ENCODE measurements around the gene FBXL13.

FBXL13 gene

GRCh38 chr7:102890971-102891692, 183.5 kb downstream of the FBXL13 start:
- no peak for DNase-seq

- peak; percentile 54 for DNase-seq
Measured at GRCh38 chr7:102890292-102890970, 184.2 kb downstream of the FBXL13 start.

DNA sequence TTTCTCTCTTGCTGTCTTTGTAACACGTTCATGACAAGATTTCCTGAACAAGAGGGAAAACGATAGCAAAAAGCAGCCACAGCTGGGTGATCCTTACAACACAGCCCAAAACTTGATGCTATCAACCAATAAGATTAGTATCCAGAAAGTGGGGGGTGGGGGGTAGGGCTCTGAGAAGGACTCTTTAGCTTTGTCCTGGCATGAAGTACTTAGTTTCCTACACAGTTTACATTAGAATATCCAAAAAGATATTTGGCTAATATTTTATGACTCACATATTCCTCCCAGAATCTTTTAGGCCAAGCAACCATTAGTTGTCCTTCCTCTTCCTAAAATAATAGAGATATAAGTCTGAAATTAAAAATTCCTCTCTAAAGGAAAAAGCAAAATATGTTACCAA, 184.7 kb downstream of the FBXL13 start:
- no peak for DNase-seq

DNA sequence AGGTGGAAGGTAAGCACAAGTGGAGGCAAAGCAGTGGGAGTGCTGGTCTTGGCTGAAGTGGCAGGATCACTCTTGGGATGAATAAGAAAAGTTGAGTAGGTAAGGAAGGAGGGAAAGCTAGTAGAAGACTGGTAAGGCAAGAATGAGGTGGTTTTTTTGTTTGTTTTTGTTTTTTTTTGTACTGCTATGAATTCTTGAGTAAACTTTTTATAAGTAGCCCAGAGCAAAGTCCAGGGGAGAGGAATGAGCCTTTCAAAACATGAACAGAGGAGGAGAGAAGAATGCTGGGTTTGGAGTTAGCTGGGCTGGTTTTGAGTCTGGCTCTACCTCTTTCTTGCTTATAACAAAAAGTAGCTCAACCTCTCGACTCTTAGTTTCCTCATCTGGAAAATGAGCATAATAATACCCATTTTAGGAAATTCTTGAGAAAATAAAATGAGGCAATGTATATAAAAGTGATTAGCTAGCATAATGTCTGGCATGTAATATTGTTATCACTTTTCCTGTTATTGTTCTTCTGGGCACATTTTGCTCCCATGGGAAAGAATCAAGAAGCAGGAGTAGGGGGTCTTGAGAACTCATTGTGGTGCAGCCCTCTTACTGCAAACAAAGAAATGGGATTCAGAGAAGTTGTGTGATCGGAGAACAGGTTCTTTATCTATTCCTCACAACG, 185.9 kb downstream of the FBXL13 start:
- no peak for DNase-seq

GRCh38 chr7:102883098-102883860, 191.3 kb downstream of the FBXL13 start:
- no peak for DNase-seq

DNA sequence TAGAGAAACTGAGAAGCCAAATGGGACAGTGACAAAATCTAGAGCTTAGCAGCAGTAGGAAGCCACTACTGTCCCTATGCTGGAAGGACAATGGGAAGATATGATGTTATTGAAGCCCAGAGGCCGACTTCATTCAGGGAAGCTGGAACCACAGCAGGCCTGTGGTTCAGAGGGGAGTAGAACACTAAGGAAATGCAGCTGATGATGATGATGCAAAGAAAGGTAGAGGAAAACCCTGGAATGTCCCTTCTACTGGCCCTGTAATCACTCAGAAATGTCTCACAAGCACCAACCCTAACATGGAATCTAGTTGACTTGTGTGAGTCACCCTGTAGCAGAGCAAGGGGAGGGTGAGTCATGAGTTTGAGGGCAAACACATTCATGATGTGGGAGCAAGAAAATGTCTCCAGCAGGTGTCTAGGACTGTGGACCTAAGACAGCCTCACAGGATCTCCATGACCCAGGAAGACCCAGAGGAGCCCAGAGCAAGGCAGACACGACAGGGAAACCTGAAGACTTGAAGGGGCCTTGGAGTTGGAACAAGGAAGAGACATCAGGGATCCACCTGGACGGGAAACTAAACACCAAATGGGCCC, 198.8 kb downstream of the FBXL13 start:
- no peak for DNase-seq

- DNase-seq: no peak
Measured at GRCh38 chr7:102874966-102875365, 199.6 kb downstream of the FBXL13 start.

GRCh38 chr7:102874166-102874829, 200.3 kb downstream of the FBXL13 start:
- DNase-seq: no peak

DNA sequence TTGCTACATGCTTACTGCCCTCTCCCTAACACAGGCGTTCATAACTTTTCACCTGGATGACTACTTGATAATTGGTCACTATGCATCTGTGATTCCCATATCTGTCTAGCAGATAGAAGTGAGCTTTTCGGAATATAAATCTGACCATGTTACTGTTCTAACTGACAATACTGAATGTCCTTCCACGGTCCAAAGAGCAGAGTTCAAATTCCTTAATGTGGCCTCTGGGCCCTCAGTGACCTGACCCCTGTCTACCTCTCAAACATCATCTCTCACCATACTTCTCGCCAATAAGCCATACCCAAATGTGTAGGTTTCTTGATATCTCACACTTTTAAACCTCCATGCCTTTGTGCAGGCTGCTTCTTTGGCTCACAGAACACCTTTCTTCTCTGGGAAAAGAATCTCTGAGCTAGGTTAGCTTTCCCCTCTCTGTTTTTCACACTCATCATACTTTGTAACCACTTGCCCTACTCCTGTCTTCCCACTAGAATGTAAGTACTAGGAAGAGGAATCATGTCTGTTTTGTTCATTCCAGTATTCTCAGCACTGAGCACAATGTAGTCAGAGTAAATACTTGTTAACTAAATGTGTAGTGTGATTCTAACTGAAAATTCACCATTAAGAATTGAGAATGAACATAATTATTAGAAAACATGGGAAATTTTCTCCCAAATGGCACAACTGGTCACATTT, 201.0 kb downstream of the FBXL13 start:
- no peak for DNase-seq

DNA sequence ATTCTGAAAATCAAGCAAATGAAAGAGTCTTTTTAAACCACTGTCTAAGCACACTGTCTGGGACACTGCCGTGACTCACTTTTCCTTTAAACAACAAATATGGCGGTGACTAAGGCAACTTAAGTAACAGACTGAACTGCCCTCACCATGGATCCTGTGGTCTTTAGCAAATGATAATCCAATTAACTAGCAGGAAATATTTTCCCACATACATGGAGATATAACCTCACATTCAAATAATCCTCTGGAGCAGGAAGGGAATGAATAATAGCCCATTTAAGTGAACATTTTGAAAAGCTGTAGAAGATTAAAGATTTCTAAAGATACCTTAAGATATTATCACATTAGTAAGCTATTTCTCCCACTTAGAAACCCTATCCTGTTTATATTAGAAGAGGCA, 202.1 kb downstream of the FBXL13 start:
- no peak for DNase-seq

DNA sequence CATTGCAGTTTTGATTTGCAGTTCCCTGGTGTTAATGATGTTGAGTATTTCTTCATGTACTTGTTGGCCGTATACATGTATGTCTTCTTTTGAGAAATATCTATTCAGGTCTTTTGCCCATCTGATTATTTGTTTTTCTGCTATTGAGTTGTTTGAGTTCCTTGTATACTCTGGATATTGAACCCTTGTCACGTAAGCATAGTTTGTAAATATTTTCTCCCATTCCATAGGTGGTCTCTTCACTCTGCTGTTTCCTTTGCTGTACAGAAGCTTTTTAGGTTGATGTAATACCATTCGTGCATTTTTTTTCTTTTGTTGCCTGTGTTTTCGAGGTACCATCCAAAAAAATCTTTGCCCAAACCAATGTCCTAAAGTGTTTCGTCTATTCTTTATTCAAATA, 205.4 kb downstream of the FBXL13 start:
- no peak for DNase-seq

GRCh38 chr7:102866535-102867215, 207.9 kb downstream of the FBXL13 start:
- DNase-seq: no peak

GRCh38 chr7:102864958-102865357, 209.6 kb downstream of the FBXL13 start:
- no peak for DNase-seq

- DNase-seq: peak; percentile 84
Measured at GRCh38 chr7:102860351-102860811, 214.2 kb downstream of the FBXL13 start.

DNA sequence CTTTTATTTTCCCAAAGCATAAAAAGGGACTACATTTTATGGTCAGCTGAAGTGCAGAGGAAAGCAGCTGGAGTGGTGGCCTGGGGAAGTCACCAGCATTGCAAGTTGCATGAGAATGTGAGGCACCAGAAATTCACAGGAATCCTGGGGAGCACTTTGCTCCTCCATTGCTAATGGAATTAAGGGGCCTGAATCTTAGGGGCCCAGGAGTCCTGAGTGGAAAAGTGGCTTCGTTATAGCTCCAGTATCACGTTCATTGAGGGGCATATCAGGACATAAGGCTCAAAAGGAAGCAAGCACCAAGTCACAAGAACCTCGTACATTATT, 214.8 kb downstream of the FBXL13 start:
- DNase-seq: no peak

GRCh38 chr7:102859084-102859798, 215.4 kb downstream of the FBXL13 start:
- DNase-seq: no peak

DNA sequence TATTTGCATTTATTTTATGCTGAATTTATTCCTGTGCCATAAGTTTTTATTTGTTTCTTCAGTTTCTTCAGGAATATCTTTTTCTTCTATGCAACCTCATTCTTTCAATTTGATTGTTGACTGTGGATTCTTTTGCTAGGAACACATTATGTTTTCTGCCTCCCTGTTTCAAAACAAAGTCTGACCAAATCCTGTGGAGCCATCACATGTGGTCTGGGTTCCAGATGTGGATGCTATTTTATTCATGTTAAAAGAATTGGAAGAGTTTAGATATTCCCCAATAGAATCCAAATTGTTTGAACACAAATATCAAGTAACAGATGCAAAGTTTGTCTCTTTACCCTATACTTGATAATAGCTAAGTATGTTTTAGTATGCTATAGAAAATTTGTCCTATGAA, 218.6 kb downstream of the FBXL13 start:
- DNase-seq: no peak

DNA sequence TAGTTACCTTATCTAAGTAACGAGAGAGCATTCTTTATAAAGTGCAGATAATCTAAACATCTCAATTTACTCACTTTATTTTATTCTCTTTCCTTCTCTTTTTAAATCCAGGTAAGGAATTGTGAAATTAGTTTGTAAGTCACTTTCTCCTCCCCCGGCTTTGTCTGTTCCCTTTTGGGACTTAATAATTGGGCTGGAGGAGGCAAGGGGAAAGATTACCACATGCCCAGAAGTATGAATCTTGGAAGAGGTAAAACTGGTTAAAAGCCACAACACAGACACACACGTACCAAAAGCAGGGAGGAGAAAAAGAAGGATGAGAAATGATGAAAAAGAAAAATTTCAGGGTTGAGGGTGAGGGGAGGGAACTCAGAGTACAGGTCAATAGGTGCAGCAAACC, 225.1 kb downstream of the FBXL13 start:
- no peak for DNase-seq

GRCh38 chr7:102849079-102849478, 225.5 kb downstream of the FBXL13 start:
- DNase-seq: no peak

GRCh38 chr7:102845346-102845745, 229.2 kb downstream of the FBXL13 start:
- no peak for DNase-seq

Data from right hindlimb (tissue), 1 donor.